D721Med (cell line): Measurements from ENCODE around the gene ADIPOR2.
"Not testable (repeated sequence)": the region's sequence is repeated elsewhere in the genome, so short reads cannot be mapped to it uniquely, and the experiment has no call there.

ENCODE experiments used
- DNase-seq: peaks from one replicate; pipeline ENCODE4 v3.0.0; 2011; ENCODE audit warnings: low spot score; ENCODE audit not compliant: insufficient read length
- FAIRE-seq: peaks from 2 replicates; lab custom pipeline; 2011; peaks lifted over from hg19 to GRCh38; lab: Jason Lieb, UNC
- CTCF ChIP-seq: IDR thresholded peaks from 2 replicates; pipeline ENCODE4 v1.5.1; 2012; ENCODE audit warnings: mild to moderate bottlenecking, control low read depth; ENCODE audit not compliant: insufficient read depth; ENCODE audit errors: missing control alignments

ADIPOR2 gene

DNA sequence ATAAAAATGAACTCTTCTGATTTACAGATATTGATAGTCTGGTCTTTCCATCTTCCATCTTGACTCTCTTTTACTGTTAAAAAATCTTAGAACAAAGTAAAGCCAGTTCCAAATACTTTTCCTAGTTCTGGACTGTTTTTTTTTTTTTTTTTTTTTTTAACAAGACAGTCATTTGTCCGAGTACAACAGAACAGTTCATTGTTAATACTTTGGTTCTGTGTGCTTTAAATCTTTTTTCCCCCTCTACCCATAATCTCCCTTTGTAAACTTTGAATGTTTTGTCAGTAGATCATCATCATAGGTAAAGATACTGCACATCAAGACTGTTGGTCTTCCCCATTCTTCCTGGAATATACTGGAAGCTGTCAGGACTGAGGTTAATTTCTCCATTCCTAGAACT is 38.0 kb downstream of the ADIPOR2 start:
- TF ChIP-seq CTCF: no peak
- FAIRE-seq (no peak), DNase-seq (no peak)

DNA sequence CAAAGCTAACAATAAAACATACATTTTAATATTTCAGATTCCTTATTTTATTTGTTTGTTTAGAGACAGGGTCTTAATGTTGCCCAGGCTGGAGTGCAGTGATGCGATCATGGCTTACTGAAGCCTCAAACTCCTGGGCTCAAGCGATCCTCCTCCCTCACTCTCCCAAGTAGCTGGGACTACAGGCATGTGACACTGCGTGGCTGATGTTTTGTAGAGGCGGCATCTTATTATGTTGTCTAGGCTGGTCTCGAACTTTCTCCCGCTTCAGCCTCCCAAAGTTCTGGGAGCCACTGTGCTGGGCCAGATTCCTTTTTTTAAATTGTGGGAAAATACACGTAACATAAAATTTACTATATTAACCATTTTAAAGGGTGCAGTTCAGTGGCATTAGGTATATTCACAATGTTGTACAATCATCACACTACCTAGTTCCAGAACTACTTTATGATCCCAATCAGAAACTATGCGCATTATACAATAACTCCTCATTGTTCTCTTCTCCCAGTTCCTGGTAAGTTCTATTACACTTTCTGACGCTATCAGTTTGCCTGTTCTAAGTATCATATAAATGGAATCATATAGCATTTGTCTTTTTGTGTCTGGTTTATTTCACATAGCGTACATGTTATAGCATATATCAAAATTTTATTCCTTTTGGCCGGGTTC is 40.3 kb downstream of the ADIPOR2 start:
- no peak for FAIRE-seq
- no peak for DNase-seq
- TF ChIP-seq CTCF: no peak

GRCh38 chr12:1731688-1732078 is 40.8 kb downstream of the ADIPOR2 start:
- DNase-seq, FAIRE-seq: not testable (repeated sequence)

DNA sequence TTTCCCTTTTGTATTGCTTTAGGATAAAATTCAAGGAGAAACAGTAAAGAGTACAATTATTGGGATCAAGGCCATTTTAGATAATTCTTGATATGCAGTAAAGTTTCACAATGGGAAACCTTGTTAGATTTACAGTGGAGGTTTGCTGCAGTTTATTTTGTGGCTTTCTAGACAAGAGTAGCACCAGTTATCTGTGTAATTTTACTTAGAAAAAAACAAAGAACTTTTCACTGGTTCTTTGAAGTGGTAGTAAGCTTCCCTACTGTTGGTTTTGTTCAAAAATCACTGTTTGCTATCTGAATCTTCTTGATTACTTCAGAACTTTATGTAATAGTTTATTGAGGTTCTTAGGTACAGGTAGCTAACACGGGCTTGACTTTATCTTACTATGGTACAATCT is 42.0 kb downstream of the ADIPOR2 start:
- no peak for TF ChIP-seq CTCF
- no peak for FAIRE-seq
- no peak for DNase-seq

GRCh38 chr12:1733712-1734111 is 42.8 kb downstream of the ADIPOR2 start:
- not testable (repeated sequence) for FAIRE-seq, DNase-seq

GRCh38 chr12:1737652-1738286 is 46.9 kb downstream of the ADIPOR2 start:
- no peak for DNase-seq
- no peak for TF ChIP-seq CTCF
- FAIRE-seq: no peak

- TF ChIP-seq CTCF: no peak
- no peak for FAIRE-seq
- no peak for DNase-seq
These were observed 47.6 kb downstream of the ADIPOR2 start for GRCh38 chr12:1738446-1738845.

DNA sequence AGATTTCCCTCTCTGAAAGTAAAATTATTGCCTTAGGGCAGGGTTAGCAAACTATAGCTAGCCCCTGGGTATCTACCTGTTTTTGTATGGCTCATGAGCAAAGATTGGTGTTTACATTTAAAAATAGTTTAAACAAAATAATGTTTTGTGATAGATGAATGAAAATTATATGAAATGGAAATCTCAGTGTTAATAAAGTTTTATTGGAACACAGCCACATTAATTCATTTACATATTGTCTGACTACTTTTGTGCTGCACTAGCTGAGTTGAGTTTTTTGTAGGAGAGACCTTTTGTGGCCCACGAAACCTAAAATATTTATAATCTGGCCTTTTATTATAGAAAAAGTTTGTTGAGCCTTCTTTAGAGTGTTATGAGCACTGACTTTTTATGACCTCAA is 48.5 kb downstream of the ADIPOR2 start:
- no peak for DNase-seq
- no peak for TF ChIP-seq CTCF
- no peak for FAIRE-seq
